A673 (cell line): ENCODE measurements around the gene DPH5.

Experiments used
- CTCF ChIP-seq: fragments of 300-800, 200-600 bp; sonication (generic); conservative IDR thresholded peaks from 2 replicates; pipeline ENCODE4 v1.5.1; 2017; ENCODE audit warnings: low read depth, mild to moderate bottlenecking, antibody characterized with exemption, low read length, moderate library complexity, mixed read lengths
- EZH2 ChIP-seq: fragments of 200-600 bp; sonication (generic); IDR thresholded peaks from 2 replicates; pipeline ENCODE4 v1.6.1; 2017; ENCODE audit warnings: borderline replicate concordance, low read depth, mild to moderate bottlenecking, mixed read lengths, antibody characterized with exemption, low read length; ENCODE audit not compliant: poor library complexity, severe bottlenecking

GRCh38 chr1:101013776-101014175 is 11.8 kb downstream of the DPH5 start:
- no peak for TF ChIP-seq CTCF
- no peak for TF ChIP-seq EZH2
